AG20443 (cell line): ENCODE data around the gene ADRA2B.
"Not testable (repeated sequence)": the region's sequence is repeated elsewhere in the genome, so short reads cannot be mapped to it uniquely, and the experiment has no call there.

Experiments
- DNase-seq: peaks from one replicate; pipeline ENCODE4 v3.0.0; 2012; ENCODE audit warnings: low spot score, mixed read lengths

Gene ADRA2B

GRCh38 chr2:96088340-96089335 lies 27.7 kb downstream of the ADRA2B start:
- DNase-seq = peak; percentile 6

GRCh38 chr2:96087130-96087529 lies 29.2 kb downstream of the ADRA2B start:
- no peak for DNase-seq

DNA sequence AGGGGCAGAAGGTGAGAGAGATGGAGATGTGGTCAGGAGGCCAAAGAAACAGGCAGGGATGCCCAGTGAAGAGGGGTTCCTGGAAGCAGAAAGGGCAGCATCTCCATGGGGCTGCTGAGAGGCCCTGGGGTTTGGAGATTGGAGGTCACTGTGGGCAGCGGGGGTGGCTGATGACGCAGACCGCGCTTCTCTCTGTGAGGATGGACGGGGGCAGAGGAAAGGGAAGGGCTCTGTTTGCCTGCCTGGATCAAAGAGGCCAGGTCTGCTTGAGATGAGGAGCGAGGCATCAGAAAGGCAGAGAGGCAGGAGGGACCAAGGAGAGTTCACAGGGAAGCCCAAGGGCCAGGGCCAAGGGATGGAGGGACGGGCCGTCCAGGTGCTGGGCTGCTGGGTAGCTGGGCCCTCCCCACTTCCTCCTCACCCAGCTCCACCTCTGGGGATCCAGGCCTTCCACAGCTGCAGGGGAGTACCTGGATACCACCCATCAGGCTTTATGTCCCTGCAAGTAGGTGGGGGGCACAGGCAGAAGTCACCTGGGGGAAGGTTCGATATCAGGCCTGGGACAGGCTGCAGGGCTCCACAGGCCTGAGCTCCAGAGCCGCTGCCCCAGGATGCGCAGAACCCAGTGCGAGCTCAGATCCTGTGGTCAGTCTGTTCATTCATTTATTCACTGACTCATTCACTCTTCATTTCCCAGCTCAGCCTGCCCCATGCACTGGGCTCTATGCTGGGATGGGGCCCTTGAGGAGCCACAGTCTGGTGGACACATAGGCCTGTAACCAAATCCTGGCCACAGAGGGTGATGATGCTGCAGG lies 30.6 kb downstream of the ADRA2B start:
- DNase-seq = peak; percentile 4

GRCh38 chr2:96084858-96085518 lies 31.4 kb downstream of the ADRA2B start:
- not testable (repeated sequence) for DNase-seq

DNA sequence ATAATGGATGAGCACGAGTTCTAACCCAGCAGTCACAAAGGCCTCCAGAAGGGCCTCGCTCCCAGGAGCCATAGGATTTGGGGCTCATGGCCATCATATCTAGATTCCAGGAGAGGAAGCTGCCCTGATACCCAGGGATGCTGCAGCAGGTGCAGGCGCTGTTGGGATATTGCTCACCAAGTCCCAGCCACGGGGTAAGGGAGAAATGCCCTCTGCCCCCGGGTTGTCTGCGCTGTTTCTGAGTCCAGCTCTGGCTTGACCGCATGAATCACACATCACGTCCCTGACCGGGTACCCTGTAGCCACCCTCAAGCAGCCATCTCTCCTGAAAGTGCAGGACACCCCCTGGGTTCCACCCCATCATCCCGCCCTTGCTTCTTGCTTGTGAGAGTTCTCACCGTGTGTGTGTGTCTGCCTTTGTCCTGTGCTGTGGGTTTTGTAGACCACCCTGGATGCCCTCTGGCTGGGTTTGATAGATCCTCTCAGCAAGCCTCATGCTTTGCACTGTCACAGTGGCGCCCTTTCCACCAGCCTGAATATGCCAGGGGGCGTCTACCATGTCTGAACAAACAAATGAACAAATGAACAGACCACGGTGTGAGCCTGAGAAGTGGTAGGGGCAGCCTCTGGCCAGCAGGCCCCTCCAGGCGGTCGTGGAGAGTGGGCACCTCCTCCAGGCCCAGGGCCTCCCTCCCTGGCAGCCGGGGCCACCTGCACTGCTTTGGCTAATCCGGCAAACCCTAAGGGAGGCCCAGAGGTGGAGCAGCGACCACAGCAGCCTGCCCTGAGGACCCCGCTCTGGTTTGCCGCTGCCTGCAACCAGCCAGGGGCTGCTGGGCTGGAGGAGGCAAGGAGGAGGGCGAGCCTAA lies 32.1 kb downstream of the ADRA2B start:
- DNase-seq = peak; percentile 6

- peak; percentile 17 for DNase-seq
Measured at GRCh38 chr2:96083064-96083939, 33.1 kb downstream of the ADRA2B start.

- DNase-seq = peak; percentile 4
Measured at GRCh38 chr2:96082211-96083063, 33.9 kb downstream of the ADRA2B start.

DNA sequence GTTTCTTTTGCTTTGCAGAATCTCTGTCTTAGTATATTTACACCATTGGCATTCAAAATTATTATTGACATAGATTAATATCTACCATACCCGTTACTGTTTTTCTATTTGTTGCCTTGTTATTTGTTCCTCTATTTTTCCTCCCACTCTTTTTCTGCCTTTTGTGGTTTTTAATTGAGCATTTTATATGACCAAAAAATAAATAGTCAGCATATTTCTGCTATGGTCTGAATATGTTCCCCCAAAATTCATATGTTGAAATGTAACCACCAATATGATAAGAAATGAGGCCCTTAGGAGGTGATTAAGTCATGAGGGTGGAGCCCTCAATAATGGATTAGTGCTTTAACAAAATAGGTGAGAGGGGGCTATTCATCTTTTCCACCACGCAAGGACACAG lies 35.3 kb downstream of the ADRA2B start:
- no peak for DNase-seq

GRCh38 chr2:96075199-96075771 lies 41.1 kb downstream of the ADRA2B start:
- DNase-seq = no peak

DNA sequence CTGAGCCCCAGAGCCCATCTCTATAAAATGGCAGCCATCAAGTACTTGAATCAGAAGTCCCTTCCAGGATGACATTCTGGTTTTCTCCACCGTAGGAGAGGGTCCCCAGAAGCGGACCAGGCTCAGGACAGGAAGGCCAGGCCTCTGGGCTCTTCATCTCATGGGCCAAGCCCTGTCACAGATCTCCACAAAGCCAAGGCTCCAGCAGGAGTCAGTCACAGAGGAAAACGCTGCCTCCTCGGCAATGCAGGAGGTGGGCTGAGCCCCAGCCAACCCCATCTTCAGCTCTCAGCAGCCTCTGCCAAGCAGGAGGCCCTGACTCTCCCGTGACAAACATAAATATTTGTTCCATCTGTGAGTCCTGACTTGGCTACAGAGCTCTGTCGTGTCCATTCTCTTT lies 42.2 kb downstream of the ADRA2B start:
- DNase-seq = peak; percentile 4

GRCh38 chr2:96073170-96073775 lies 43.1 kb downstream of the ADRA2B start:
- DNase-seq = peak; percentile 2

DNA sequence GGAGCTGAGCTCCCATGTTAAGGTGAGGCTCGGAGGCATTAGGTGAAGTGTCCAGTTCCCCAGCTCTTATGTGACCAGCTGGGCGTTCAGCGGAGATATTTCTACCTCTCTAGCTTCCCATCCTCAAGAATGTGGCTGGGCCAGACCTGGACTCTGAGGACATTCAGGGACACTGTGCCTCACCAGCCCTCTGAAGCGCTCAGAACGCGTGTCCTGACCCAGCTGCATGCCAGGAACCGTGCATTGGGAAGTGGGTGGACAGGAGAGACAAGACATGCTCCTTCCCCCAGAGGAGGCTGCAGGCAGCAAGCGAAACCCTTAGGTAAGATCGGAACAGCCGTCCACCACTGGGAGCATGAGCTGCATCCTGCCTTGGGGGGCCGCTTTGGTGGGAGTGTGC lies 43.6 kb downstream of the ADRA2B start:
- DNase-seq = peak; percentile 1

DNA sequence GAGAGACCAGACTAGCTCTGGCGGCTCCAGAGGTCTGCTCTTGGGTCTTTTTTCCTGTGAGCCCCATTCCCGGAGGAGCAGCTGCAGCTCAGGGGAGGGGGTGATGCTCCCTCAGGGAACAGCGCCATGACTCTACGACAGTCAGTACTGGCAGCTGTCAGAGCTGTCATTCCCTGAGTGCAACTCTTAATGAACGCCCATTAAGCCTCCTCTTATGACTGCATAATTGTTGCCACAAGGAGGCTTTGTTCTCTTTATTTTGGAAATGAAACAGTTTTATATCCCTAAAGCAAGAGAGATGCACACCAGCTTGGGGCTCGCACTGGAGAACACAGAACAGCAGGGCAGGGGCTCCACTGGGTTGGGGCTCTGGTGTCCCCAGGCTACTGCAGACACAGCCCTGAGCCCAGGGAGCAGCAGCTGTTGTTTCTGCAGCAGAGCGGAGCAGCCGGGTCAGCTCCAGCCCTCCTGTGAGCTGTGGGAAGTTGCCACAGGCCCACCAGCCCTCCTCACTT lies 44.3 kb downstream of the ADRA2B start:
- DNase-seq = not testable (repeated sequence)

- DNase-seq = not testable (repeated sequence)
Measured at GRCh38 chr2:96071087-96071976, 45.0 kb downstream of the ADRA2B start.

DNA sequence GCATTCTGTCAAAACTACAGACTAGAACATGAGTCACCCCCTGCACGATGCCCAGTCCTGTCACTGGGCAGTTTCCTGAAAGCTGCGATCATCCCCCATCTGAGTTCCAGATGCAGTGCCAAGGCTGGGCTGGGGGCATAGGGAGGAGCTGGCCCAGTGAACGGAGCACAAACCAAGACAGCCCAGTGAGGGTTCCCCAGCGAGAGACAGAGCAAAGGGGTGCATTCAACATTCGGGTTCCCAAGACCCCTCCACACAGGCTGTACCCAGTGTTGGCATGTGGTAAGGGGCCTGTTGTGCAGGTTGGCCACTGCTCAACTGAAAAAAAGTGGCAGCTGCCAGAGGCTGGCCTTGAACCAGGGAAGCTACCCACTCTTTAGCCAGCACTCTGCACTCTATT lies 46.0 kb downstream of the ADRA2B start:
- not testable (repeated sequence) for DNase-seq

GRCh38 chr2:96069878-96070277 lies 46.5 kb downstream of the ADRA2B start:
- DNase-seq = not testable (repeated sequence)
